ENCODE data around the gene SIM2.

SIM2 gene

GRCh38 chr21:36717976-36718375, 19.1 kb downstream of the SIM2 start:
- no peak for DNase-seq

- DNase-seq = no peak
Observed at GRCh38 chr21:36718951-36719501, 20.1 kb downstream of the SIM2 start.

- no peak for DNase-seq
Observed at GRCh38 chr21:36719614-36720013, 20.7 kb downstream of the SIM2 start.

GRCh38 chr21:36721817-36722216, 22.9 kb downstream of the SIM2 start:
- no peak for DNase-seq

GRCh38 chr21:36722370-36723368, 23.8 kb downstream of the SIM2 start:
- DNase-seq = no peak

GRCh38 chr21:36723371-36723881, 24.5 kb downstream of the SIM2 start:
- DNase-seq = no peak

GRCh38 chr21:36724660-36725059, 25.7 kb downstream of the SIM2 start:
- no peak for DNase-seq

GRCh38 chr21:36725793-36726386, 27.0 kb downstream of the SIM2 start:
- DNase-seq = no peak

GRCh38 chr21:36727866-36728265, 29.0 kb downstream of the SIM2 start:
- no peak for DNase-seq

- DNase-seq = no peak
Observed at GRCh38 chr21:36728371-36729111, 29.6 kb downstream of the SIM2 start.

- no peak for DNase-seq
Observed at GRCh38 chr21:36729310-36729970, 30.5 kb downstream of the SIM2 start.

- no peak for DNase-seq
Observed at GRCh38 chr21:36730291-36731281, 31.7 kb downstream of the SIM2 start.

- DNase-seq = no peak
Observed at GRCh38 chr21:36732217-36732616, 33.3 kb downstream of the SIM2 start.

GRCh38 chr21:36732761-36733160, 33.8 kb downstream of the SIM2 start:
- DNase-seq = no peak

- no peak for DNase-seq
Observed at GRCh38 chr21:36733857-36734256, 34.9 kb downstream of the SIM2 start.

- DNase-seq = no peak
Observed at GRCh38 chr21:36734367-36735200, 35.7 kb downstream of the SIM2 start.

GRCh38 chr21:36735201-36735515, 36.2 kb downstream of the SIM2 start:
- DNase-seq = no peak

- DNase-seq = no peak
Observed at GRCh38 chr21:36735724-36736320, 36.9 kb downstream of the SIM2 start.

- DNase-seq = peak; percentile 11
Observed at GRCh38 chr21:36738489-36739126, 39.7 kb downstream of the SIM2 start.

Data from NCI-H69 (cell line).